ENCODE data around the gene DNM2.
A peak's percentile ranks its signal among the peaks of the same experiment; 100 is the strongest.
"Not testable (repeated sequence)": the region's sequence is repeated elsewhere in the genome, so short reads cannot be mapped to it uniquely, and the experiment has no call there.

DNM2 gene

DNA sequence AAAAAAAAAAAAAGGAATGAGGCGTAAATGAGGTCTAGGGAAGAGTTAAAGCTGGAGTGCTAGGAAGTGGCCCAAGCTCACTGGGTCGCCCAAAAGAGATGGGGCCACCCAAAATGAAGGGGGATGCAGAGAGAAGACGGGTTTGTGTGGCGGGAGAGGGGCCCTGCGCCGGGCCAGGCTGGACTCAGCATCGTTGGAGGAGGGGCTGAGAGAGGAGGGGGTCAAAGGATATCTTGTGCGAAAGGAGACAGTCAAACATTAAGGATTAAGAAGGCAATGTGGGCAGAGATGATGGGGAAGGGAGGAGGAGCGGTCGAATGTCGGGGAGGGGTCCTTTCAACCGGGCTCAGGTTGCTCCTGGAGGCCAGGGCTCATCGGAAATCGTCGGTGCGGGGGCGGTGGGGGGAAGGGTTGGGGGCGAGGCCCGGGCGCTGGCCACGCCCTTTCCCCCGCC, 152.6 kb downstream of the DNM2 start:
- ATAC-seq: no peak
- H3K36me3 Mint-ChIP-seq: no peaks in the 10 kb centered on the region
- H3K4me1 Mint-ChIP-seq: peaks cover 58% of the 10 kb centered on the region
- peak overlapping the region; percentile 78 for H3K4me3 Mint-ChIP-seq
- no peaks in the 10 kb centered on the region for H3K9me3 Mint-ChIP-seq
- H3K27me3 Mint-ChIP-seq: no peaks in the 10 kb centered on the region
- H3K27ac Mint-ChIP-seq: peak overlapping the region; percentile 75

DNA sequence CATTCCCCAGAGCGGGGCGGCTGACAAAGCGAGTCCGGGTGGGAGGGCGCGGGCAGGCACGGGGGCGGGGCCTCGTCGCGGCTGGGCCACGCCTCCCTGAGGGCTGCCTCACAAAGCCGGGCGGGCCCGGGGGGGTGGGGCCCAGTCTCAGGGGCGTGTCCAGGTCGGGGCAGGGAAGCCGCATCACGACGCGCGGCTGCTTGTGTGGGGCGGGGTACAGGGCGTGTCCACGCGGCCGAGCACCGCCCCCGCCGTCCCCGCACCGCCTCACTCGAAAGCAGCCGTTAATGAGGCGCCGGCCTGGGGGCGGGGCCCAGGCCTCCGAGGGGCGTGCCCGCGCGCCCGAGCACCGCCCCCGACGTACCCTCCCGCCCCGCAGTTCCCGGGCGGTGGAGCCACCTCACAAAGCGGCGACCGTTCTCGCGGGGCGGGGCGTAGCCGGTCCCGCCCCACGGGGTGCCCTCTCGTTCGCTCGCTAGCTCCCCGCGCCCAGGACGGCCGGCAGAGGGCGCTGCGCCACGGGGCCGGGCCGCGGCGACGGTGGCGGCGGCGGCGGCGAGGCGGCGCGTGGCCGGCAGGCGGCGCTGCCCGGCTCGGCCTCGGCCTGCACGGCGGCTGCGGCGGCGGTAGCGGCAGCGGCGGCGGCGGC, 153.2 kb downstream of the DNM2 start, which contains the start of gene CARM1:
Gene CARM1, plus strand, starts transcription at position 599 of the 649 bp plus-strand sequence. CDS start 150 bp downstream, outside the sequence.
- Mint-ChIP-seq H3K9me3 (no peaks in the 10 kb centered on the region), H3K4me3 (peak within 1 kb of the TSS; percentile 80), H3K4me1 (peaks cover 60% of the 10 kb centered on the region), H3K36me3 (no peaks in the 10 kb centered on the region), H3K27ac (peak within 1 kb of the TSS; percentile 83), H3K27me3 (no peaks in the 10 kb centered on the region)
- peak; percentile 94 for ATAC-seq

DNA sequence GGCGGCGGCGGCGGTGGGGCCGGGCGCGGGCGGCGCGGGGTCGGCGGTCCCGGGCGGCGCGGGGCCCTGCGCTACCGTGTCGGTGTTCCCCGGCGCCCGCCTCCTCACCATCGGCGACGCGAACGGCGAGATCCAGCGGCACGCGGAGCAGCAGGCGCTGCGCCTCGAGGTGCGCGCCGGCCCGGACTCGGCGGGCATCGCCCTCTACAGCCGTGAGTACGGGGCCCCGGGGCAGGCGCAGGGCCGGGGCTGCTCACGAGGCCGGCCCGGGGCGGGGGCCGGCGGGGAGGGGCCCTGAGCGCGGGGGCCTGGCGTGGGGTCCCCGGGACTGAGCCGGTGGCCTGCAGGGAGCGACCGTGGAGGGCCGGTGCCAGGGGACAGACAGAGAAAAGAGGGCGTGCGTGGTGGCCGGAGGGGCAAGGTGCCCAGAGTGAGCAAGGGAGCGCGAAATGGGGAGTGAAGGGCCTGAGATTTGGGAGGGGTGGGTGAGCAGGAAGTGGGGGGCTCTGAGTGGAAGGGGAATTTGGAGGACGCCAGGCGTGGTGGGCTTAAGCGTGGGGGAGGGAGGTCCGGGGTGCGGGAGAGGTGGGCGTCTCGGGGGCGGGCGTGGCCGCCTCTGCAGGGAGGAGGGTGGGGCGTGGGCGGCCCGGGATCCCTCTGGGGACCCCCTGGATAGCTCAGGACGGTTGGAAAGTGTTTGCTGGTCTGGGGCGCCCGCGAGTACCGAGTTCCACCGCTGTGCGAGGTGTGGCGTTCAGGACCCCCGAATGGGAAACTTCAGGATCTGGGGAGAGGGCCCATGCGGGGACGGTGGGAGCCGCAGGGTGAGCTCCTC, 154.0 kb downstream of the DNM2 start:
- Mint-ChIP-seq H3K9me3 (no peaks in the 10 kb centered on the region), H3K27me3 (no peaks in the 10 kb centered on the region), H3K4me3 (peak overlapping the region; percentile 80), H3K36me3 (no peaks in the 10 kb centered on the region), H3K4me1 (peaks cover 69% of the 10 kb centered on the region), H3K27ac (peak overlapping the region; percentile 83)
- peak; percentile 7 for ATAC-seq

DNA sequence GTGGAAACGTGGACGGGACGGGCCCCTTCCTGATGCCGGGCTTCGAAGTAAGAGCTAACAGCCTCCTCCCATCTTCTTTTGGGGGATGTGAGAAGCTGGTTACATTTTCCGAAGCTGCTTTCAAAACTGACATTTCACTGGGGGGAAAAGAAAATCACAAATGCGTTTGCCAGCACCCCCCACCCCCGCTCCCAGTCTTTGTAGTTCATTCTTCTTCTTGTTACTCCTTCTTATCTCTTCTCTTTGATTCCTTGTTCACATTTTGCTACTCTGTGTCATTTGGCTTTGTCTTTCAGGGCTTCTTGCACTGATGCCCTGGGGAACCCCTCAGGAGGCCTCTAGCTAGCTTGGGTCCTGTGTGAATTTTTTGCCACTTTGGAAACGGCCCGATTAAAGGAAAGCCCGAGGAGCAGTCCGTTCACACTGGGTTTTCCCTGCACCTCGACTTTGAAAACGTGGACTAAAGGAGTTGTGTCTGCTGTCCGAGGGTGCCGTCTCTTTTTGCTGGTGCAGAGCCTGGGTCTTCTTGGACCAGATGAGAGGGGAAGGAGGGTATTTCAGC, 154.7 kb downstream of the DNM2 start:
- Mint-ChIP-seq H3K4me1 (peaks cover 72% of the 10 kb centered on the region), H3K27ac (peak overlapping the region; percentile 83), H3K9me3 (no peaks in the 10 kb centered on the region), H3K36me3 (no peaks in the 10 kb centered on the region), H3K4me3 (peak overlapping the region; percentile 80), H3K27me3 (no peaks in the 10 kb centered on the region)
- ATAC-seq: no peak

- peaks cover 72% of the 10 kb centered on the region for H3K4me1 Mint-ChIP-seq
- H3K27me3 Mint-ChIP-seq: no peaks in the 10 kb centered on the region
- no peak for ATAC-seq
- H3K9me3 Mint-ChIP-seq: no peaks in the 10 kb centered on the region
- peak overlapping the region; percentile 83 for H3K27ac Mint-ChIP-seq
- peaks cover 6% of the 10 kb centered on the region for H3K36me3 Mint-ChIP-seq
- peak overlapping the region; percentile 67 for H3K4me3 Mint-ChIP-seq
These were observed 156.1 kb downstream of the DNM2 start for GRCh38 chr19:10874024-10874423.

- peak; percentile 87 for ATAC-seq
- H3K9me3 Mint-ChIP-seq: no peaks in the 10 kb centered on the region
- H3K36me3 Mint-ChIP-seq: peaks cover 11% of the 10 kb centered on the region
- no peaks in the 10 kb centered on the region for H3K27me3 Mint-ChIP-seq
- H3K4me3 Mint-ChIP-seq: peak overlapping the region; percentile 48
- H3K4me1 Mint-ChIP-seq: peaks cover 68% of the 10 kb centered on the region
- peak overlapping the region; percentile 93 for H3K27ac Mint-ChIP-seq
These were observed 158.8 kb downstream of the DNM2 start for GRCh38 chr19:10876459-10877240.

GRCh38 chr19:10877608-10878007, 159.7 kb downstream of the DNM2 start:
- not testable (repeated sequence) for H3K27me3 Mint-ChIP-seq, H3K9me3 Mint-ChIP-seq, ATAC-seq
- H3K4me3 Mint-ChIP-seq: peak overlapping the region; percentile 72
- peaks cover 11% of the 10 kb centered on the region for H3K36me3 Mint-ChIP-seq
- H3K4me1 Mint-ChIP-seq: peaks cover 65% of the 10 kb centered on the region
- peak overlapping the region; percentile 93 for H3K27ac Mint-ChIP-seq

- Mint-ChIP-seq H3K9me3 (no peaks in the 10 kb centered on the region), H3K36me3 (peaks cover 11% of the 10 kb centered on the region), H3K27ac (peak overlapping the region; percentile 93), H3K4me1 (peaks cover 58% of the 10 kb centered on the region), H3K27me3 (no peaks in the 10 kb centered on the region), H3K4me3 (peak overlapping the region; percentile 72)
- ATAC-seq: peak; percentile 28
These were observed 160.4 kb downstream of the DNM2 start for GRCh38 chr19:10878253-10878652.
